Testis (tissue), 3 donors: ENCODE measurements around the gene FLT4. TPM values are rescaled to one million over a fixed set of nuclear protein-coding genes. Genes with fewer than 3 reads are reported as not detected.

Experiments used
- DNase-seq: peaks from one replicate; pipeline ENCODE4 v3.0.0-alpha.2; 2019
- H3K27ac ChIP-seq, 2 donors: fragments of 200-600 bp; sonication (generic); one replicate each; pipeline ENCODE4 v1.5.1; 2019
- H3K27me3 ChIP-seq: fragments of 200-600 bp; sonication (generic); one replicate; pipeline ENCODE4 v1.5.1; 2019
- H3K36me3 ChIP-seq: fragments of 200-600 bp; sonication (generic); one replicate; pipeline ENCODE4 v1.5.1; 2017; ENCODE audit warnings: low read depth; ENCODE audit errors: missing control alignments
- H3K4me1 ChIP-seq: fragments of 200-600 bp; sonication (generic); one replicate; pipeline ENCODE4 v1.5.1; 2019
- H3K4me3 ChIP-seq, 2 donors: fragments of 200-600 bp; sonication (generic); one replicate each; pipeline ENCODE4 v1.5.1; 2017 to 2019
- H3K9me3 ChIP-seq: fragments of 200-600 bp; sonication (generic); one replicate; pipeline ENCODE4 v1.5.1; 2017
- CTCF ChIP-seq, 3 experiments: fragments of 450-650 bp in 2 of 3; fragments of 200-600 bp in 1 of 3; sonication (generic) in 1 of 3; IDR thresholded peaks; one replicate each; pipeline ENCODE4 v1.5.1; 2016 to 2019; ENCODE audit warnings: antibody characterized with exemption in 3 of 3, mild to moderate bottlenecking in 2 of 3, moderate library complexity in 1 of 3
- POLR2A ChIP-seq: fragments of 450-650 bp; IDR thresholded peaks from one replicate; pipeline ENCODE4 v1.6.1; 2017; ENCODE audit warnings: antibody characterized with exemption, mild to moderate bottlenecking, moderate library complexity
- WGBS, 2 donors: methylation state at CpG; one replicate each; pipeline ENCODE4 v1.1.5; 2018; 5-methylcytosine and 5-hydroxymethylcytosine counted together
- intact Hi-C: fragments of 100-400 bp; cut with DNase I; formaldehyde crosslinking; loops from one replicate; pipeline ENCODE4 v1.15.1; 2023; ENCODE audit warnings: low total_unique reads
- polyA plus RNA-seq: library from polyadenylated mRNA; stranded (reverse); fragments of 350-450 nt; fragmentation: Illumina TruSeq; extraction: RNeasy Lipid Tissue Mini Kit (QIAGEN cat#74804); gene quantifications from one replicate; pipeline ENCODE4 v1.2.3, GENCODE V29; 2014; ENCODE audit warnings: low read depth, low replicate concordance; ENCODE audit not compliant: insufficient read depth
- total RNA-seq, 2 donors: library from RNA; depleted of rRNA; stranded (reverse); fragments of >200 nt; gene quantifications; one replicate each; pipeline ENCODE4 v1.2.3, GENCODE V29; 2016

The FLT4 gene
- total and polyA plus RNA-seq, 3 donors from 2014 or later: 11.9 to 24.2 (median 23.5) TPM

GRCh38 chr5:180589771-180590542 is 59.4 kb downstream of the FLT4 start:
- H3K9me3 ChIP-seq: no peaks in the 10 kb centered on the region
- WGBS, 2 donors: 1 to 2% methylated on average over 7 to 26 of the region's 44 CpGs
- no peak for TF ChIP-seq POLR2A
- TF ChIP-seq CTCF (IDR thresholded peaks at IDR 0.05): no peak
- DNase-seq: peak; percentile 13
- H3K27ac ChIP-seq: no peak overlapping the region
- H3K36me3 ChIP-seq: no peaks in the 10 kb centered on the region
- H3K27me3 ChIP-seq: no peaks in the 10 kb centered on the region
- H3K4me3 ChIP-seq: peak overlapping the region; percentile 4 to 48
- H3K4me1 ChIP-seq: peaks cover 3% of the 10 kb centered on the region
- intact Hi-C loops: no loop called here

GRCh38 chr5:180586870-180587269 is 62.5 kb downstream of the FLT4 start:
- DNase-seq: peak; percentile 10
- WGBS, 2 donors: 95% methylated on average over 8 to 10 of the region's 10 CpGs
- H3K4me3 ChIP-seq: no peak overlapping the region
- H3K4me1 ChIP-seq: peaks cover 3% of the 10 kb centered on the region
- TF ChIP-seq CTCF (IDR thresholded peaks at IDR 0.05) (no peak), POLR2A (no peak)
- intact Hi-C loops: no loop called here
- H3K27me3 ChIP-seq: no peaks in the 10 kb centered on the region
- H3K36me3 ChIP-seq: no peaks in the 10 kb centered on the region
- no peaks in the 10 kb centered on the region for H3K9me3 ChIP-seq
- no peak overlapping the region for H3K27ac ChIP-seq

- TF ChIP-seq POLR2A: no peak
- no peak for TF ChIP-seq CTCF (IDR thresholded peaks at IDR 0.05)
- no peaks in the 10 kb centered on the region for H3K9me3 ChIP-seq
- no peaks in the 10 kb centered on the region for H3K27me3 ChIP-seq
- intact Hi-C loops: no loop called here
- H3K36me3 ChIP-seq: no peaks in the 10 kb centered on the region
- no peak overlapping the region for H3K27ac ChIP-seq
- H3K4me1 ChIP-seq: no peaks in the 10 kb centered on the region
- DNase-seq: no peak
- WGBS, 2 donors: 87 to 88% methylated on average over 3 of the region's 3 CpGs
- H3K4me3 ChIP-seq: no peak overlapping the region
These were observed 63.2 kb downstream of the FLT4 start for GRCh38 chr5:180586204-180586603.

- Histone ChIP-seq H3K36me3 (no peaks in the 10 kb centered on the region), H3K27ac (no peak overlapping the region), H3K4me3 (no peak overlapping the region), H3K9me3 (no peaks in the 10 kb centered on the region), H3K4me1 (no peaks in the 10 kb centered on the region), H3K27me3 (no peaks in the 10 kb centered on the region)
- 60 to 73% methylated on average over 2 of the region's 2 CpGs for WGBS, 2 donors
- DNase-seq: no peak
- intact Hi-C loops: no loop called here
- TF ChIP-seq POLR2A (no peak), CTCF (IDR thresholded peaks at IDR 0.05) (no peak)
These were observed 65.7 kb downstream of the FLT4 start for GRCh38 chr5:180583738-180584137.

- DNase-seq: no peak
- Histone ChIP-seq H3K36me3 (no peaks in the 10 kb centered on the region), H3K4me3 (no peak overlapping the region), H3K9me3 (no peaks in the 10 kb centered on the region), H3K4me1 (no peaks in the 10 kb centered on the region), H3K27ac (no peak overlapping the region), H3K27me3 (no peaks in the 10 kb centered on the region)
- TF ChIP-seq POLR2A: no peak
- no peak for TF ChIP-seq CTCF (IDR thresholded peaks at IDR 0.05)
- intact Hi-C loops: no loop called here
- WGBS, 2 donors: 77 to 79% methylated on average over 6 of the region's 6 CpGs
These were observed 68.7 kb downstream of the FLT4 start for GRCh38 chr5:180580681-180581080.
